GM23248 (cell line): ENCODE data around the gene NPAS3. TPM values are rescaled to one million over a fixed set of nuclear protein-coding genes. Genes with fewer than 3 reads are reported as not detected.

Source experiments
- DNase-seq: peaks from one replicate; pipeline ENCODE4 v3.0.0-alpha.2; 2015
- H2AFZ ChIP-seq: fragments of 200-600 bp; sonication (generic); 2 replicates; pipeline ENCODE4 v1.6.1; 2016; ENCODE audit warnings: antibody characterized with exemption
- H3F3A ChIP-seq: fragments of 200-600 bp; sonication (generic); 2 replicates; pipeline ENCODE4 v1.6.1; 2016; ENCODE audit warnings: mild to moderate bottlenecking, antibody characterized with exemption, mixed run types; ENCODE audit not compliant: insufficient read depth
- H3K27ac ChIP-seq: fragments of 200-600 bp; sonication (generic); 2 replicates; pipeline ENCODE4 v1.5.1; 2016; ENCODE audit warnings: mild to moderate bottlenecking
- H3K27me3 ChIP-seq: fragments of 200-600 bp; sonication (generic); replicated peaks from 2 replicates; pipeline ENCODE4 v1.6.1; 2016; ENCODE audit warnings: mild to moderate bottlenecking; ENCODE audit not compliant: insufficient read depth
- H3K36me3 ChIP-seq: fragments of 200-600 bp; sonication (generic); 2 replicates; pipeline ENCODE4 v1.6.1; 2016; ENCODE audit warnings: low read depth, mild to moderate bottlenecking
- H3K4me1 ChIP-seq: fragments of 200-600 bp; sonication (generic); 2 replicates; pipeline ENCODE4 v1.6.1; 2016; ENCODE audit warnings: mild to moderate bottlenecking; ENCODE audit not compliant: insufficient read depth
- H3K4me2 ChIP-seq: fragments of 200-600 bp; sonication (generic); one replicate; pipeline ENCODE4 v1.6.1; 2016; ENCODE audit warnings: mild to moderate bottlenecking; ENCODE audit not compliant: unreplicated experiment
- H3K4me3 ChIP-seq: fragments of 200-600 bp; sonication (generic); 2 replicates; pipeline ENCODE4 v1.5.1; 2016; ENCODE audit warnings: mild to moderate bottlenecking
- H3K79me2 ChIP-seq: fragments of 200-600 bp; sonication (generic); 2 replicates; pipeline ENCODE4 v1.6.1; 2016; ENCODE audit warnings: mild to moderate bottlenecking; ENCODE audit not compliant: insufficient read depth
- H3K9ac ChIP-seq: fragments of 200-600 bp; sonication (generic); 2 replicates; pipeline ENCODE4 v1.6.1; 2016; ENCODE audit warnings: mild to moderate bottlenecking
- H3K9me2 ChIP-seq: fragments of 200-600 bp; sonication (generic); 2 replicates; pipeline ENCODE4 v1.6.1; 2016; ENCODE audit warnings: mixed run types, mild to moderate bottlenecking, moderate library complexity; ENCODE audit not compliant: insufficient read depth
- H3K9me3 ChIP-seq: fragments of 200-600 bp; sonication (generic); one replicate; pipeline ENCODE4 v1.6.1; 2017; ENCODE audit warnings: low read depth
- H4K20me1 ChIP-seq: fragments of 200-600 bp; sonication (generic); 2 replicates; pipeline ENCODE4 v1.6.0; 2016; ENCODE audit not compliant: insufficient read depth
- EZH2 ChIP-seq: fragments of 200-600 bp; sonication (generic); IDR thresholded peaks from 2 replicates; pipeline ENCODE4 v1.6.1; 2018; ENCODE audit warnings: antibody characterized with exemption, mild to moderate bottlenecking; ENCODE audit not compliant: insufficient read depth, poor library complexity, severe bottlenecking
- EZH2phosphoT487 ChIP-seq: fragments of 200-600 bp; sonication (generic); IDR thresholded peaks from 2 replicates; pipeline ENCODE4 v1.6.1; 2018; ENCODE audit warnings: antibody characterized with exemption, moderate library complexity, mild to moderate bottlenecking, low read depth; ENCODE audit not compliant: insufficient read depth
- WGBS, 2 experiments: methylation state at CpG; one replicate each; pipeline ENCODE4 v1.1.6; 2015 to 2017; ENCODE audit warnings: low lambda C conversion rate in 2 of 2, low coverage in 1 of 2; ENCODE audit errors: missing lambda C conversion rate in 2 of 2; 5-methylcytosine and 5-hydroxymethylcytosine counted together
- in situ Hi-C: fragments of 300-500 bp; cut with MboI; formaldehyde crosslinking; loops from 2 replicates; pipeline ENCODE4 v1.15.0; 2020
- polyA plus RNA-seq: library from polyadenylated mRNA; unstranded; fragments of >200 nt; fragmentation: Nextera tagmentation; extraction: Ambion mirVana; gene quantifications from 2 replicates; pipeline ENCODE4 v1.2.1, GENCODE V29; 2016
- total RNA-seq: library from RNA; depleted of rRNA; stranded (reverse); fragments of >200 nt; shearing (Covaris generic); gene quantifications from 2 replicates; pipeline ENCODE4 v1.2.3, GENCODE V29; 2014

The NPAS3 gene
- total and polyA plus RNA-seq, 2 experiments from 2014 or later: 0.65 TPM; not detected in 1

DNA sequence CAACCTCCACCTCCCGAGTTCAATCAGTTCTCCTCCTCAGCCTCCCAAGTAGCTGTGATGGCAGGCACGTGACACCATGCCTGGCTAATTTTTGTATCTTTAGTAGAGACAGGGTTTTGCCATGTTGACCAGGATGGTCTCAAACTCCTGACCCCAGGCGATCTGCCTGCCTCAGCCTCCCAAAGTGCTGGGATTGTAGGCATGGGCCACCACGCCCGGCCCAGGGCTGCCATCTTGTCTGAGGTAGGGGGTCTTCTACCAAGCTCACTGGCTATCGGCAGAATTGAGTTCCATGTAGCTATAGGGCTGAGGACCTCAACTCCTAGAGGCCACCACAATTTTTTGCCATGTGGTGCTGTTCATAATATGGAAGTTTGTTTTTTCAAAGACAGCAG, 896.6 kb downstream of the NPAS3 start:
- Histone ChIP-seq H3K9me3 (no peaks in the 10 kb centered on the region), H3K79me2 (no peaks in the 10 kb centered on the region), H3K9me2 (no peaks in the 10 kb centered on the region), H3K27ac (no peak overlapping the region), H3K4me3 (no peak overlapping the region), H3K4me2 (no peak overlapping the region), H3K9ac (no peak overlapping the region), H3K27me3 (peaks cover 10% of the 10 kb centered on the region), H3F3A (no peaks in the 10 kb centered on the region), H3K36me3 (no peaks in the 10 kb centered on the region), H3K4me1 (no peaks in the 10 kb centered on the region), H2AFZ (no peak overlapping the region), H4K20me1 (no peaks in the 10 kb centered on the region)
- in situ Hi-C loops: loop anchor here (25.0 kb wide), 1 partner anchor 252 kb away; no protein-coding TSS in a partner anchor
- TF ChIP-seq EZH2phosphoT487 (no peak), EZH2 (no peak)
- 54 to 61% methylated on average over 6 of the region's 6 CpGs for WGBS, 2 experiments
- no peak for DNase-seq

DNA sequence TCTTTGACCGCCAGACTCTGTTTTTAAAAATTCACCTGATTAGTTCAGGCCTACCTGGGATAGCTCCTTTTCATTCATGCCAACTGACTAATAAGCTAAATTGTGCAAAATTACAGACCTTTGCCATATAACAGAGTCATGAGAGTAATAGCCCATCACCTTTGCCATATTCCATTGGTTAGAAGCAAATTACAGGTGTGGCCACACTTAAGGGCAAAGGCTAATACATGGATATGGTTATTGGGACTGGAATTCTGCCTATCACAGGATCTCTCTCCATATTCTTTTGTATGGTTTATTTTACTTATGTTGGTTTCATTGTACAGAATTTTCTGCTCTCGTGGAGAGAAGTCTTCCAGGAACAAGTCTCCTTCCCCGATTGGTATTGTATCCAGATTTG, 897.0 kb downstream of the NPAS3 start:
- no peak overlapping the region for H3K9ac ChIP-seq
- H3K9me3 ChIP-seq: no peaks in the 10 kb centered on the region
- 78 to 83% methylated on average over 3 of the region's 3 CpGs for WGBS, 2 experiments
- H3K4me1 ChIP-seq: no peaks in the 10 kb centered on the region
- no peak overlapping the region for H3K27ac ChIP-seq
- in situ Hi-C loops: loop anchor here (25.0 kb wide), 1 partner anchor 252 kb away; no protein-coding TSS in a partner anchor
- H3K9me2 ChIP-seq: no peaks in the 10 kb centered on the region
- H4K20me1 ChIP-seq: no peaks in the 10 kb centered on the region
- H3K79me2 ChIP-seq: no peaks in the 10 kb centered on the region
- H3K4me2 ChIP-seq: no peak overlapping the region
- DNase-seq: no peak
- no peaks in the 10 kb centered on the region for H3K36me3 ChIP-seq
- no peak overlapping the region for H3K4me3 ChIP-seq
- no peak overlapping the region for H2AFZ ChIP-seq
- no peaks in the 10 kb centered on the region for H3F3A ChIP-seq
- peaks cover 11% of the 10 kb centered on the region for H3K27me3 ChIP-seq
- TF ChIP-seq EZH2 (no peak), EZH2phosphoT487 (no peak)

DNA sequence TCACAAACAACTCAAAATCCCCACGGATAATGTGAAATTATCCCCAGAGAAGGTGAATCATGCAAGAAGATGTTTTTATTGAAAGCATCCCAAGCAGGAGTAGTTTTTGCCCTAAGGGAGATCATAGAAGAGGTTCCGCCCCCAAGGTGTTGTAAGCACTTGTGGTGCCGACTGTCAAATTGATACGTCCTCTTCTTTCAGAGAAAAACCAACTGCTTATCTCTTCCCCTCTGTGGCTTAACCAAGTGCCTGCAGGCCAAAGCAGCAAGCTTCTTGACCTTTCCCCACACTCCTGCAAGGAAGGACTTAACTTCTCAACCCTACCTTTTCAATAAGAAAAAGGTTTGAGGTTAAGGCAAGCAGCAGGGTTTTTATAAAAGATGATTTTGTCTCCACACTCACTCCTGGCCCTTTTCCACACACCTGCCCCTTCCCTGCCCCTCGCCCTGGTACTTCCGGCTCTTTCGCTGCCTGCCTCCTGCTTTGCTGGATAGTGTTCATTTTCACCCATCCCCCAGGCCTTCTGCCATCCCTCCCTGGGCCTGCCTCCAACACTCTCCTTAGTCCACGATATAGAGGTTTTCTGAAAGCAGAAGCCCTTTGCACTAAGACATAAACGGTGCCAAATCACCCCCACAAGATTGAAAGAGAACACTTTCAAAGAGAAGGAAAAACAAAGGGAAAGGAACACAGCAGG, 897.7 kb downstream of the NPAS3 start:
- Histone ChIP-seq H3K9me3 (no peaks in the 10 kb centered on the region), H2AFZ (no peak overlapping the region), H3K27ac (no peak overlapping the region), H3K27me3 (peaks cover 16% of the 10 kb centered on the region), H3K36me3 (no peaks in the 10 kb centered on the region), H4K20me1 (no peaks in the 10 kb centered on the region), H3K4me2 (no peak overlapping the region), H3K4me1 (no peaks in the 10 kb centered on the region), H3F3A (no peaks in the 10 kb centered on the region), H3K4me3 (no peak overlapping the region), H3K9ac (no peak overlapping the region), H3K79me2 (no peaks in the 10 kb centered on the region), H3K9me2 (no peaks in the 10 kb centered on the region)
- 44 to 50% methylated on average over 9 of the region's 9 CpGs for WGBS, 2 experiments
- TF ChIP-seq EZH2phosphoT487: no peak
- no peak for TF ChIP-seq EZH2
- in situ Hi-C loops: loop anchor here (25.0 kb wide), 1 partner anchor 251 kb away; no protein-coding TSS in a partner anchor
- no peak for DNase-seq

DNA sequence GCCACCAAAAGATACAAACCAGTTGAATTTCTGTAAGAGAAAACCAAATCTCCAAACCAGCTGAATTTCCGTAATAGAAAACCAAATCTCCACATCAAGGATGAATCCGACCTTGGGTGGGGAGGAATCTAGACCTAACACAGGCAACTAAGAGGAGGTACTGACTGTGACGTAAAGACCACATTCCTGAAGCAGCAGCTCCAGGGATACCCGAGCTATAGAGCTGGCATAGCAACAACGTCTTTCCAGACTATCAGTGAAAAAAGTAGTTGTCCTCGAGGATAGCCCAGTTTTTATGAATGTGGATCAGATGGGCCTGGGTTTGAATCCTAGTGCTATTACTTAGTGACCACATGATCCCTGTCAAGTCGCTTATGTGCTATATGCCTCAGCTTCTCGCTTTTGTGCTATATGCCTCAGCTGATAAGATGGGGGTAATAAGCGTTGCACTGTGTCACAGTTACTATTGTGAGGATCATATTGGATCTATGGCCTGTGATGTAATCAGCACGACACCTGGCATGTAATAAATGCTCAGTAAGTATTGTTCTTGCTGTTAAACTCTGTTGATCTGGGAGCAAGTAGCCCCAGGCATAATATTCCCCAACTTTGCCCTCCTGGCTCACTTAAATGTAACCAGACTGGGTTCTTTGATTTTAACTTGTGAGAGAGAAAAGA, 898.4 kb downstream of the NPAS3 start:
- WGBS, 2 experiments: 64 to 68% methylated on average over 10 of the region's 10 CpGs
- Histone ChIP-seq H4K20me1 (no peaks in the 10 kb centered on the region), H3K4me2 (no peak overlapping the region), H3K27me3 (peaks cover 20% of the 10 kb centered on the region), H3K9me3 (no peaks in the 10 kb centered on the region), H3K9ac (no peak overlapping the region), H3F3A (no peaks in the 10 kb centered on the region), H3K4me3 (no peak overlapping the region), H3K79me2 (no peaks in the 10 kb centered on the region), H3K27ac (no peak overlapping the region), H3K36me3 (no peaks in the 10 kb centered on the region), H3K9me2 (no peaks in the 10 kb centered on the region), H3K4me1 (no peaks in the 10 kb centered on the region), H2AFZ (no peak overlapping the region)
- TF ChIP-seq EZH2 (no peak), EZH2phosphoT487 (no peak)
- in situ Hi-C loops: loop anchor here (25.0 kb wide), 1 partner anchor 250 kb away; no protein-coding TSS in a partner anchor
- DNase-seq: no peak
